Activated CD8-positive, alpha-beta memory T cell treated with anti-CD3 and anti-CD28 coated beads for 48 hours (primary cell): ENCODE measurements around the gene NFU1.

Experiments
- DNase-seq, 3 experiments: peaks; one replicate each; pipeline ENCODE4 v3.0.0-alpha.2; 2020; ENCODE audit warnings: low read depth in 2 of 3, low spot score in 2 of 3

Gene NFU1

GRCh38 chr2:69348781-69349180, 88.5 kb downstream of the NFU1 start:
- no peak for DNase-seq
